CD4-positive, alpha-beta T cell treated with Interleukin-15 for 1 hour (primary cell): ENCODE data around the gene AJM1.
"Not testable (repeated sequence)": the region's sequence is repeated elsewhere in the genome, so short reads cannot be mapped to it uniquely, and the experiment has no call there.

Experiments used
- DNase-seq: peaks from one replicate; pipeline ENCODE4 v3.0.0-alpha.2; 2020

Gene AJM1

GRCh38 chr9:136882109-136882946 lies 40.0 kb downstream of the AJM1 start:
- DNase-seq = peak; percentile 86

- DNase-seq = not testable (repeated sequence)
These were observed 40.6 kb downstream of the AJM1 start for GRCh38 chr9:136882947-136883283.

GRCh38 chr9:136883670-136884069 lies 41.4 kb downstream of the AJM1 start:
- not testable (repeated sequence) for DNase-seq

- DNase-seq = peak; percentile 98
These were observed 43.8 kb downstream of the AJM1 start, which contains the start of gene TRAF2 for GRCh38 chr9:136885950-136886578. Gene TRAF2 (plus strand): TSS chr9:136886516. CDS start chr9:136898741, 12,225 bp downstream.

- no peak for DNase-seq
These were observed 44.6 kb downstream of the AJM1 start for GRCh38 chr9:136886610-136887597.

- no peak for DNase-seq
These were observed 46.2 kb downstream of the AJM1 start for GRCh38 chr9:136888454-136888853.

- DNase-seq = no peak
These were observed 47.6 kb downstream of the AJM1 start for GRCh38 chr9:136889858-136890257.

GRCh38 chr9:136890661-136891060 lies 48.4 kb downstream of the AJM1 start:
- no peak for DNase-seq
